ENCODE data around the gene CACFD1.

DNA sequence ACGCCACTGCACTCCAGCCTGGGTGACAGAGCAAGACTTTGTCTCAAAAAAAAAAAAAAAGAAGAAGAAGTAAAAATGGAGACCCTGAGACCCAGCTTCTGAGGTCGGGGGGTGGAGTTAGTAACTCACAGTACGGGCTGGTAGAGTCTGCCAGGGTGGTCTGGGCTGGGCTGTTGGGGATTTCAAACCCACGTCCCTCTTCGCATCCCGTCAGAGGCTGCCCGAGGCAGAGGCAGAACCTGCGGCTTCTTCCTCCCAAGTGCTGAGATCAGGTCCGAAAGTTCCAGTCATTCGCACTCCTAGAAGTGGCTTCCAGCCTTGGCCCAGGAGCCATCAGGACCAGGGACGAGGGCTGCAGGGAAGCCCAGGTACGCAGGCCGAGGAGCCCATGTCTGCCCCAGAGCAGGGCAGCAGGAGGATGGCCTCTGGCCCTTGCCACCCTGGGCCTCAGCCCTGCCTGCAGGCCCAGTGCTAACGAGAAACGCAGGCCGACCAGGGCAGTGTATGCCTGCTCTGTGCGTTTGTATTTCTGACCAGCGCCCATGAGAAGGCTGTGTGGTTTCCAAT, 29.0 kb downstream of the CACFD1 start:
- no peak for TF ChIP-seq POLR2A (IDR thresholded peaks at IDR 0.05; ENCODE audit: low read depth, low read length)
- TF ChIP-seq, protein P1, sequence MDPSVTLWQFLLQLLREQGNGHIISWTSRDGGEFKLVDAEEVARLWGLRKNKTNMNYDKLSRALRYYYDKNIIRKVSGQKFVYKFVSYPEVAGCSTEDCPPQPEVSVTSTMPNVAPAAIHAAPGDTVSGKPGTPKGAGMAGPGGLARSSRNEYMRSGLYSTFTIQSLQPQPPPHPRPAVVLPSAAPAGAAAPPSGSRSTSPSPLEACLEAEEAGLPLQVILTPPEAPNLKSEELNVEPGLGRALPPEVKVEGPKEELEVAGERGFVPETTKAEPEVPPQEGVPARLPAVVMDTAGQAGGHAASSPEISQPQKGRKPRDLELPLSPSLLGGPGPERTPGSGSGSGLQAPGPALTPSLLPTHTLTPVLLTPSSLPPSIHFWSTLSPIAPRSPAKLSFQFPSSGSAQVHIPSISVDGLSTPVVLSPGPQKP (IDR thresholded peaks at IDR 0.05; ENCODE audit: borderline replicate concordance, low read depth, low read length) = no peak

All from IMR-90 (cell line).